Measurements from ENCODE around the gene MARK3.

- TF ChIP-seq CTCF (IDR thresholded peaks at IDR 0.05), result no peak
- no peak for TF ChIP-seq POLR2A (IDR thresholded peaks at IDR 0.05)
Observed at GRCh38 chr14:103347091-103347815, 38.0 kb upstream of the MARK3 start.
